ENCODE measurements around the gene REEP1. TPM values are rescaled to one million over a fixed set of nuclear protein-coding genes. Genes with fewer than 3 reads are reported as not detected.

Gene REEP1
- total and polyA plus RNA-seq, 2 of the 4 experiments (the other 2 are of a cell fraction), result under 0.01 to 0.03 TPM

DNA sequence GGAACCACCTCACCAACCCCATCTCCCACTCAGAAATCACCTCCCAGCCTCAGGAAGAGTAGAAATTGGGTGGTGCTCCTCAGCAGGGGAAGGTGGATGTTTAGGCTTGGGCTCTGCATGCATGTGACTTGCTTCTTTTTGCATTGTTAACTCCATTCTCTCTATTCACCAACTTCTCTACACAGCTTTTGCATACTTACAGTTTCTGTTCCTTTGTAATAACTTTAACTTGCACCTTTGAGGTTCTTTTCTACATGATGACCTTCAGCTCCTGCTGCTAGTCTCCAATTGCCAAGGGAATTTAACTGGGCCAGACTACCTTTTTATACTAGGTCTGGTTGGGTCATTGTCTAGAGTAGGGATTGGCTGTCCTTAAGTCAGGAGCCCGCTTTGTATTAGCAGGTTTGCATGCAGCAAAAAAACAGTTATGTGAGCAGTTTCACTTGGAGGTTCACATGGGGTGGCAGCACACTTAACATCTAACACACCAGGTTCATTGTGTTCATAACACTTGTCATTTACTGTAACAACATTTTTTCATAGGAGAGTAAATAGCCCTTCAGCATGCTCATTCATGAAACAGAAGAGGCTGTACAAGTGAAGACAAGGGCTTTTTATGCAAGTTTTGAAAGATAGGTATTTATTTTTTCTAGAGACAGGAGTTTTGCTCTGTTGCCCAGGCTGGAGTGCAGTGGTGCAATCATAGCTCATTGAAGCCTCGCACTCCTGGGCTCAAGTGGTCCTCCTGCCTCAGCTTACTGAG, 126.2 kb downstream of the REEP1 start:
- in situ Hi-C loops (cut with MboI; ENCODE audit: low sequenced_read_pairs), result no loop called here

More for the DNA sequence above, 126.2 kb downstream of the REEP1 start:
- Histone ChIP-seq H3K18ac (ENCODE audit: low read depth, low read length) (no peak overlapping the region), H3K4me2 (ENCODE audit: low read depth, low read length) (no peak overlapping the region), H3K79me1 (ENCODE audit: low read depth in 1 of 2, low read length in 2 of 2) (peaks cover 0 to 4% of the 10 kb centered on the region in 2 experiments; a peak in 2 of 4 replicates), H4K5ac (ENCODE audit: low read depth, low read length) (no peak overlapping the region), H2BK15ac (ENCODE audit: low read depth, low read length) (no peak overlapping the region), H4K8ac (ENCODE audit: low read depth in 2 of 2, low read length in 2 of 2) (no peak overlapping the region), H3K27ac (ENCODE audit: insufficient read depth, low read length) (no peak overlapping the region), H3K27me3 (ENCODE audit: control insufficient read depth, insufficient read depth, low read length) (no peaks in the 10 kb centered on the region), H2AK5ac (ENCODE audit: low read depth, low read length) (no peak overlapping the region), H3K9me1 (ENCODE audit: insufficient read depth, low read length) (no peaks in the 10 kb centered on the region), H2BK20ac (ENCODE audit: low read depth, low read length) (no peak overlapping the region), H3K4ac (ENCODE audit: low read depth, low read length) (no peak overlapping the region), H3K56ac (ENCODE audit: extremely low read depth, insufficient read depth, low read length) (no peak overlapping the region), H3K9me3 (ENCODE audit: control insufficient read depth, insufficient read depth, low read length) (no peaks in the 10 kb centered on the region), H4K20me1 (ENCODE audit: insufficient read depth, low read length) (no peaks in the 10 kb centered on the region), H2AFZ (replicated peaks; ENCODE audit: low read length, poor library complexity) (no peak overlapping the region), H3K9ac (ENCODE audit: low read depth, low read length) (no peak overlapping the region), H3K14ac (replicated peaks; ENCODE audit: low read depth, low read length) (no peak overlapping the region), H2BK5ac (ENCODE audit: low read depth, low read length, poor library complexity, severe bottlenecking) (no peak overlapping the region), H2AK9ac (replicated peaks; ENCODE audit: low read depth, low read length, poor library complexity) (no peak overlapping the region), H2BK120ac (ENCODE audit: low read depth, low read length) (no peak overlapping the region), H3K4me3 (ENCODE audit: insufficient read depth, low read depth, low read length) (no peak overlapping the region), H3K23ac (ENCODE audit: low read depth, low read length) (no peak overlapping the region), H4K91ac (ENCODE audit: insufficient read depth, low read depth, low read length) (no peak overlapping the region), H3K4me1 (ENCODE audit: control insufficient read depth, insufficient read depth, low read length) (no peaks in the 10 kb centered on the region; the same call in 1 of the 2 replicates), H3K36me3 (ENCODE audit: control insufficient read depth, insufficient read depth, low read length) (peaks cover 33% of the 10 kb centered on the region)
- WGBS, 2 experiments (ENCODE audit: extremely low coverage in 2 of 2, insufficient read length in 1 of 2), result no CpG with 5 or more reads among the region's 2 CpGs
- intact Hi-C loops (cut with micrococcal nuclease) (no loop called here), dilution Hi-C loops (cut with HindIII; ENCODE audit: low sequenced_read_pairs, unreplicated experiment) (no loop called here)
- TF ChIP-seq RAD21 (IDR thresholded peaks at IDR 0.05; ENCODE audit: low read length) (no peak), CHD1 (IDR thresholded peaks at IDR 0.05; ENCODE audit: low read depth, low read length) (no peak), BHLHE40 (IDR thresholded peaks at IDR 0.05; ENCODE audit: low read depth, low read length) (no peak), MAFK (IDR thresholded peaks at IDR 0.05; ENCODE audit: low read depth, low read length) (no peak), CEBPB (IDR thresholded peaks at IDR 0.05; ENCODE audit: low read depth, low read length) (no peak), FOS (IDR thresholded peaks at IDR 0.05; ENCODE audit: low read depth, low read length) (no peak), NFE2L2 (IDR thresholded peaks at IDR 0.05; ENCODE audit: low read depth, low read length) (no peak), RCOR1 (IDR thresholded peaks at IDR 0.05; ENCODE audit: insufficient replicate concordance, low read length) (no peak), SMC3 (IDR thresholded peaks at IDR 0.05; ENCODE audit: low read depth, low read length) (no peak), MAZ (IDR thresholded peaks at IDR 0.05; ENCODE audit: borderline replicate concordance, low read depth, low read length) (no peak), POLR2A (IDR thresholded peaks at IDR 0.05; ENCODE audit: low read depth, low read length) (no peak), RFX5 (IDR thresholded peaks at IDR 0.05; ENCODE audit: low read depth, low read length) (no peak), MXI1 (IDR thresholded peaks at IDR 0.05; ENCODE audit: borderline replicate concordance, low read depth, low read length) (no peak)
- TF ChIP-seq, protein P1, sequence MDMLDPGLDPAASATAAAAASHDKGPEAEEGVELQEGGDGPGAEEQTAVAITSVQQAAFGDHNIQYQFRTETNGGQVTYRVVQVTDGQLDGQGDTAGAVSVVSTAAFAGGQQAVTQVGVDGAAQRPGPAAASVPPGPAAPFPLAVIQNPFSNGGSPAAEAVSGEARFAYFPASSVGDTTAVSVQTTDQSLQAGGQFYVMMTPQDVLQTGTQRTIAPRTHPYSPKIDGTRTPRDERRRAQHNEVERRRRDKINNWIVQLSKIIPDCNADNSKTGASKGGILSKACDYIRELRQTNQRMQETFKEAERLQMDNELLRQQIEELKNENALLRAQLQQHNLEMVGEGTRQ (IDR thresholded peaks at IDR 0.05; ENCODE audit: low read depth, low read length), result no peak
- TF ChIP-seq, protein P2, sequence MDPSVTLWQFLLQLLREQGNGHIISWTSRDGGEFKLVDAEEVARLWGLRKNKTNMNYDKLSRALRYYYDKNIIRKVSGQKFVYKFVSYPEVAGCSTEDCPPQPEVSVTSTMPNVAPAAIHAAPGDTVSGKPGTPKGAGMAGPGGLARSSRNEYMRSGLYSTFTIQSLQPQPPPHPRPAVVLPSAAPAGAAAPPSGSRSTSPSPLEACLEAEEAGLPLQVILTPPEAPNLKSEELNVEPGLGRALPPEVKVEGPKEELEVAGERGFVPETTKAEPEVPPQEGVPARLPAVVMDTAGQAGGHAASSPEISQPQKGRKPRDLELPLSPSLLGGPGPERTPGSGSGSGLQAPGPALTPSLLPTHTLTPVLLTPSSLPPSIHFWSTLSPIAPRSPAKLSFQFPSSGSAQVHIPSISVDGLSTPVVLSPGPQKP (IDR thresholded peaks at IDR 0.05; ENCODE audit: borderline replicate concordance, low read depth, low read length), result no peak
- TF ChIP-seq, protein P3, sequence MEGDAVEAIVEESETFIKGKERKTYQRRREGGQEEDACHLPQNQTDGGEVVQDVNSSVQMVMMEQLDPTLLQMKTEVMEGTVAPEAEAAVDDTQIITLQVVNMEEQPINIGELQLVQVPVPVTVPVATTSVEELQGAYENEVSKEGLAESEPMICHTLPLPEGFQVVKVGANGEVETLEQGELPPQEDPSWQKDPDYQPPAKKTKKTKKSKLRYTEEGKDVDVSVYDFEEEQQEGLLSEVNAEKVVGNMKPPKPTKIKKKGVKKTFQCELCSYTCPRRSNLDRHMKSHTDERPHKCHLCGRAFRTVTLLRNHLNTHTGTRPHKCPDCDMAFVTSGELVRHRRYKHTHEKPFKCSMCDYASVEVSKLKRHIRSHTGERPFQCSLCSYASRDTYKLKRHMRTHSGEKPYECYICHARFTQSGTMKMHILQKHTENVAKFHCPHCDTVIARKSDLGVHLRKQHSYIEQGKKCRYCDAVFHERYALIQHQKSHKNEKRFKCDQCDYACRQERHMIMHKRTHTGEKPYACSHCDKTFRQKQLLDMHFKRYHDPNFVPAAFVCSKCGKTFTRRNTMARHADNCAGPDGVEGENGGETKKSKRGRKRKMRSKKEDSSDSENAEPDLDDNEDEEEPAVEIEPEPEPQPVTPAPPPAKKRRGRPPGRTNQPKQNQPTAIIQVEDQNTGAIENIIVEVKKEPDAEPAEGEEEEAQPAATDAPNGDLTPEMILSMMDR (conservative IDR thresholded peaks at IDR 0.05; ENCODE audit: low read depth, low read length), result no peak
- POLR2A ChIA-PET (ENCODE audit: unreplicated experiment), result no interaction called here
- DNase-seq, result no peak
- BruUV-seq (replicated peaks), result no TSS peak
- ATAC-seq (ENCODE audit: low read depth), result no peak
- CTCF ChIA-PET, result interaction anchor here (0.9 kb wide), 1 partner anchor 14 kb away, joined by 3 read pairs; no protein-coding TSS in a partner anchor

Measured in IMR-90 (cell line).